T-cell (primary cell): ENCODE data around the gene UCMA. TPM values are rescaled to one million over a fixed set of nuclear protein-coding genes. Genes with fewer than 3 reads are reported as not detected.

ENCODE experiments used
- ATAC-seq, 4 experiments: fragments of 200-7000 bp in 3 of 4; fragments of 150-1000 bp in 1 of 4; cut with Tn5 transposase; replicated peaks in 1 of 4; 1 replicate in 3 of 4; 2 replicates in 1 of 4; pipeline ENCODE4 v1.10.0; 2021; ENCODE audit warnings: moderate library complexity in 3 of 4, mild to moderate bottlenecking in 2 of 4, moderate number of reproducible peaks in 1 of 4
- CTCF ChIA-PET, 2 donors: fragments of 300-600 bp; sonication (Branson Sonifier 250); formaldehyde crosslinking; loops; one replicate each; lab custom pipeline; 2022; ENCODE audit warnings: antibody characterized with exemption in 2 of 2; lab: Charles Lee
- POLR2A ChIA-PET, 2 donors: fragments of 300-600 bp; sonication (Branson Sonifier 250); formaldehyde crosslinking; loops; one replicate each; lab custom pipeline; 2022; ENCODE audit warnings: antibody characterized with exemption in 2 of 2; lab: Charles Lee
- DNase-seq, 35 experiments: peaks; one replicate each; pipeline versions ENCODE4 v3.0.0 to v3.0.0-alpha.2; 2013 to 2023
- H3K27ac ChIP-seq: one replicate; pipeline ENCODE4 v1.5.1; 2013; ENCODE audit warnings: low read length
- H3K27me3 ChIP-seq, 2 experiments: replicated peaks in 1 of 2; 1 replicate in 1 of 2; 2 replicates in 1 of 2; pipeline versions ENCODE4 v1.6.1 to v1.7.0; 2013; ENCODE audit warnings: low read length in 1 of 2, mixed read lengths in 1 of 2; ENCODE audit not compliant: control insufficient read depth in 2 of 2, insufficient read depth in 2 of 2; ENCODE audit errors: extremely low read depth in 1 of 2
- H3K36me3 ChIP-seq, 2 donors: 1 replicate in 1 of 2; 2 replicates in 1 of 2; pipeline versions ENCODE4 v1.6.1 to v1.7.0; 2013; ENCODE audit warnings: low read length in 1 of 2; ENCODE audit not compliant: control insufficient read depth in 2 of 2, insufficient read depth in 1 of 2; ENCODE audit errors: extremely low read depth in 1 of 2
- H3K4me1 ChIP-seq, 2 experiments: 1 replicate in 1 of 2; 2 replicates in 1 of 2; pipeline versions ENCODE4 v1.6.1 to v1.7.0; 2013; ENCODE audit warnings: low read length in 2 of 2, mixed read lengths in 1 of 2; ENCODE audit not compliant: insufficient read depth in 2 of 2, control insufficient read depth in 1 of 2; ENCODE audit errors: extremely low read depth in 1 of 2
- H3K4me3 ChIP-seq, 2 donors: 1 replicate in 1 of 2; 2 replicates in 1 of 2; pipeline versions ENCODE4 v1.5.1 to v1.7.0; 2013; ENCODE audit warnings: mild to moderate bottlenecking in 2 of 2, low read length in 1 of 2, moderate library complexity in 1 of 2; ENCODE audit not compliant: control insufficient read depth in 1 of 2; ENCODE audit errors: extremely low read depth in 1 of 2
- H3K9me3 ChIP-seq: 2 replicates; pipeline ENCODE4 v1.7.0; 2013
- H3K27ac Mint-ChIP-seq, 2 donors: one replicate each; pipeline ENCODE4 v1.8.0; 2020 to 2021; ENCODE audit warnings: mild to moderate bottlenecking in 2 of 2, mixed read lengths in 2 of 2
- H3K27me3 Mint-ChIP-seq, 2 donors: one replicate each; pipeline ENCODE4 v1.8.0; 2021 to 2022; ENCODE audit warnings: mixed read lengths in 2 of 2
- H3K36me3 Mint-ChIP-seq: one replicate; pipeline ENCODE4 v1.8.0; 2021; ENCODE audit warnings: mixed read lengths
- H3K4me1 Mint-ChIP-seq, 3 donors: one replicate each; pipeline ENCODE4 v1.8.0; 2020 to 2022; ENCODE audit warnings: mixed read lengths in 3 of 3, mild to moderate bottlenecking in 1 of 3
- H3K4me3 Mint-ChIP-seq, 3 donors: one replicate each; pipeline ENCODE4 v1.8.0; 2020 to 2022; ENCODE audit warnings: mild to moderate bottlenecking in 3 of 3, mixed read lengths in 3 of 3, moderate library complexity in 3 of 3
- H3K9me3 Mint-ChIP-seq, 3 donors: one replicate each; pipeline ENCODE4 v1.8.0; 2020 to 2022; ENCODE audit warnings: mixed read lengths in 3 of 3
- WGBS: methylation state at CpG from one replicate; pipeline ENCODE4 v1.1.5; 2013; ENCODE audit warnings: missing lambda C conversion rate; ENCODE audit not compliant: insufficient coverage; 5-methylcytosine and 5-hydroxymethylcytosine counted together
- total RNA-seq, 35 experiments: library from RNA in 6 of 35; stranded (reverse) in 6 of 35; fragments of 120-200 nt in 1 of 35; gene quantifications; one replicate each; pipeline versions ENCODE4 v1.2.1 to v1.2.4 and lab custom pipeline; 2013 to 2026

Gene UCMA
- total RNA-seq, 5 donors from 2014 or later (not counting 1 experiment from before 2014, with no cell fraction given): not detected

- Histone ChIP-seq H3K27ac (no peak overlapping the region), H3K9me3 (no peaks in the 10 kb centered on the region), H3K36me3 (no peaks in the 10 kb centered on the region), H3K27me3 (peaks cover 0 to 2% of the 10 kb centered on the region in 2 experiments), H3K4me1 (no peaks in the 10 kb centered on the region), H3K4me3 (no peak overlapping the region)
- Mint-ChIP-seq H3K9me3 (no peaks in the 10 kb centered on the region), H3K27me3 (no peaks in the 10 kb centered on the region), H3K4me3 (no peak overlapping the region), H3K4me1 (no peaks in the 10 kb centered on the region), H3K27ac (no peak overlapping the region), H3K36me3 (no peaks in the 10 kb centered on the region)
- no peak for DNase-seq
- ChIA-PET POLR2A (no interaction called here), CTCF (no interaction called here)
- no peak for ATAC-seq
- WGBS: 94% methylated on average over 5 of the region's 8 CpGs
Measured at GRCh38 chr10:13221572-13221971, 12.6 kb downstream of the UCMA start.

- Histone ChIP-seq H3K4me1 (no peaks in the 10 kb centered on the region), H3K27ac (no peak overlapping the region), H3K36me3 (no peaks in the 10 kb centered on the region), H3K9me3 (no peaks in the 10 kb centered on the region), H3K27me3 (peaks cover 0 to 2% of the 10 kb centered on the region in 2 experiments), H3K4me3 (no peak overlapping the region)
- ChIA-PET CTCF (interaction anchor here (0.7 to 1.0 kb wide), 3 partner anchors 10 to 101 kb away, joined by 3 to 6 read pairs (median 4); no protein-coding TSS in a partner anchor), POLR2A (interaction anchor here in 1 of 2 donors (0.6 kb wide), 1 partner anchor 36 kb away, joined by 3 read pairs; no protein-coding TSS in a partner anchor)
- H3K27me3 Mint-ChIP-seq: no peaks in the 10 kb centered on the region
- ATAC-seq (peak in 1 of 4 experiments; percentile 46), DNase-seq (peak in 3 of 35 experiments; percentile 3 to 8 (median 3))
- WGBS: 72% methylated on average over 9 of the region's 12 CpGs
- H3K36me3 Mint-ChIP-seq: no peaks in the 10 kb centered on the region
- H3K27ac Mint-ChIP-seq: no peak overlapping the region
- no peak overlapping the region for H3K4me3 Mint-ChIP-seq
- H3K4me1 Mint-ChIP-seq: no peaks in the 10 kb centered on the region
- H3K9me3 Mint-ChIP-seq: no peaks in the 10 kb centered on the region
Measured at GRCh38 chr10:13219685-13220670, 14.2 kb downstream of the UCMA start.

GRCh38 chr10:13218878-13219277, 15.3 kb downstream of the UCMA start:
- no peak overlapping the region for H3K4me3 ChIP-seq
- peaks cover 0 to 2% of the 10 kb centered on the region in 2 experiments for H3K27me3 ChIP-seq
- POLR2A ChIA-PET: no interaction called here
- no peaks in the 10 kb centered on the region for H3K36me3 Mint-ChIP-seq
- WGBS: no CpG with 5 or more reads among the region's 4 CpGs
- ATAC-seq (no peak), DNase-seq (no peak)
- H3K27me3 Mint-ChIP-seq: no peaks in the 10 kb centered on the region
- no peak overlapping the region for H3K27ac Mint-ChIP-seq
- H3K9me3 Mint-ChIP-seq: no peaks in the 10 kb centered on the region
- CTCF ChIA-PET: interaction anchor here in 1 of 2 donors (1.0 kb wide), 1 partner anchor 12 kb away, joined by 4 read pairs; no protein-coding TSS in a partner anchor
- no peaks in the 10 kb centered on the region for H3K4me1 ChIP-seq
- H3K27ac ChIP-seq: no peak overlapping the region
- H3K4me1 Mint-ChIP-seq: no peaks in the 10 kb centered on the region
- no peak overlapping the region for H3K4me3 Mint-ChIP-seq
- H3K36me3 ChIP-seq: no peaks in the 10 kb centered on the region
- H3K9me3 ChIP-seq: no peaks in the 10 kb centered on the region

- no peak overlapping the region for H3K4me3 ChIP-seq
- WGBS: 92% methylated on average over 4 of the region's 7 CpGs
- H3K27ac Mint-ChIP-seq: no peak overlapping the region
- ChIA-PET POLR2A (no interaction called here), CTCF (no interaction called here)
- no peak overlapping the region for H3K27ac ChIP-seq
- H3K9me3 ChIP-seq: no peaks in the 10 kb centered on the region
- no peaks in the 10 kb centered on the region for H3K27me3 ChIP-seq
- ATAC-seq: no peak
- no peaks in the 10 kb centered on the region for H3K4me1 ChIP-seq
- no peaks in the 10 kb centered on the region for H3K36me3 ChIP-seq
- no peaks in the 10 kb centered on the region for H3K9me3 Mint-ChIP-seq
- no peaks in the 10 kb centered on the region for H3K4me1 Mint-ChIP-seq
- DNase-seq: no peak
- H3K4me3 Mint-ChIP-seq: no peak overlapping the region
- H3K36me3 Mint-ChIP-seq: no peaks in the 10 kb centered on the region
- no peaks in the 10 kb centered on the region for H3K27me3 Mint-ChIP-seq
Measured at GRCh38 chr10:13213163-13213562, 21.0 kb downstream of the UCMA start.

GRCh38 chr10:13206546-13207443, 27.4 kb downstream of the UCMA start:
- ChIA-PET CTCF (interaction anchor here (0.7 to 1.2 kb wide), 5 partner anchors 13 to 576 kb away, joined by 3 to 5 read pairs (median 4); no protein-coding TSS in a partner anchor), POLR2A (no interaction called here)
- no peak overlapping the region for H3K27ac ChIP-seq
- no peaks in the 10 kb centered on the region for H3K4me1 ChIP-seq
- ATAC-seq (no peak), DNase-seq (peak in 2 of 35 experiments; percentile 7 to 31)
- H3K9me3 Mint-ChIP-seq: no peaks in the 10 kb centered on the region
- peaks cover 0 to 7% of the 10 kb centered on the region in 2 donors for H3K36me3 ChIP-seq
- no peaks in the 10 kb centered on the region for H3K27me3 ChIP-seq
- H3K27me3 Mint-ChIP-seq: no peaks in the 10 kb centered on the region
- H3K9me3 ChIP-seq: no peaks in the 10 kb centered on the region
- H3K4me3 ChIP-seq: no peak overlapping the region
- H3K4me3 Mint-ChIP-seq: no peak overlapping the region
- no peaks in the 10 kb centered on the region for H3K36me3 Mint-ChIP-seq
- H3K4me1 Mint-ChIP-seq: no peaks in the 10 kb centered on the region
- no CpG with 5 or more reads among the region's 5 CpGs for WGBS
- H3K27ac Mint-ChIP-seq: no peak overlapping the region

- CTCF ChIA-PET: interaction anchor here (0.7 to 1.2 kb wide), 5 partner anchors 13 to 577 kb away, joined by 3 to 5 read pairs (median 4); no protein-coding TSS in a partner anchor
- ATAC-seq: no peak
Measured at GRCh38 chr10:13206091-13206490, 28.1 kb downstream of the UCMA start.

More at GRCh38 chr10:13206091-13206490, 28.1 kb downstream of the UCMA start:
- Histone ChIP-seq H3K27ac (no peak overlapping the region), H3K4me3 (no peak overlapping the region), H3K4me1 (no peaks in the 10 kb centered on the region), H3K36me3 (peaks cover 0 to 7% of the 10 kb centered on the region in 2 donors), H3K27me3 (no peaks in the 10 kb centered on the region), H3K9me3 (no peaks in the 10 kb centered on the region)
- Mint-ChIP-seq H3K4me1 (no peaks in the 10 kb centered on the region), H3K9me3 (no peaks in the 10 kb centered on the region), H3K27me3 (no peaks in the 10 kb centered on the region), H3K36me3 (no peaks in the 10 kb centered on the region), H3K27ac (no peak overlapping the region), H3K4me3 (no peak overlapping the region)
- DNase-seq: no peak
- POLR2A ChIA-PET: no interaction called here
- 89% methylated on average over 4 of the region's 9 CpGs for WGBS
